GM12891 (cell line): Measurements from ENCODE around the gene MPP3.

ENCODE experiments used
- PAX5 ChIP-seq: IDR thresholded peaks from 2 replicates; pipeline ENCODE4 v1.6.1; 2011; ENCODE audit warnings: low read length, moderate library complexity, mild to moderate bottlenecking; ENCODE audit not compliant: insufficient read depth, severe bottlenecking
- POLR2A ChIP-seq: IDR thresholded peaks from 2 replicates; pipeline ENCODE4 v1.6.1; 2011; ENCODE audit warnings: low read depth, low read length, control low read depth
- POLR2AphosphoS5 ChIP-seq: IDR thresholded peaks from 2 replicates; pipeline ENCODE4 v1.6.1; 2011; ENCODE audit warnings: low read depth, low read length, control low read depth
- POU2F2 ChIP-seq: IDR thresholded peaks from 2 replicates; pipeline ENCODE4 v1.6.1; 2011; ENCODE audit warnings: low read depth, mild to moderate bottlenecking, control low read depth, low read length, moderate library complexity
- SPI1 ChIP-seq: IDR thresholded peaks from 2 replicates; pipeline ENCODE4 v1.6.1; 2011; ENCODE audit warnings: low read depth, low read length, control low read depth
- TAF1 ChIP-seq: IDR thresholded peaks from 2 replicates; pipeline ENCODE4 v1.6.1; 2011; ENCODE audit warnings: low read depth, low read length, control low read depth

DNA sequence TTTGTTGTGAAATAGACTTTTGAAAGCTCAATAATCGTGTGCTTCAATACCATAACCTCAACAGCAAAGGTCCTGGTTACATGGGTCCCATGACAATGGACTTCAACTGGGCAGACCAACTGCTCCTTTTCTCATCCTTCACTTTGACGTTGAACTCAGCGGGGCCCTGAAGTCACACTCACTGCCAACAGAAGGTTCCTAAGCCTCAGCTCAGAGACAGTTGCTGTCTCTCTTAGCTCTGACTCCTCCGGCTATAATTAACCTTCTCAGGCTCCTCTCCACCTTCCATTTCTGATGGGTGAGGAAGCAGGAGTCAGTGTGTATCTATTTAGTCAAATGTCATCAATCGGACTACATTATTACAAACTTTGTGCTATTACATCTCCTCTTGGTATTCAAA, 23.8 kb downstream of the MPP3 start:
- no peak for TF ChIP-seq POLR2A
- no peak for TF ChIP-seq POLR2AphosphoS5
- no peak for TF ChIP-seq SPI1
- no peak for TF ChIP-seq TAF1
- no peak for TF ChIP-seq PAX5
- TF ChIP-seq POU2F2, result no peak
